ENCODE results near the gene LLCFC1. TPM values are rescaled to one million over a fixed set of nuclear protein-coding genes. Genes with fewer than 3 reads are reported as not detected.

Gene LLCFC1
- total and polyA plus RNA-seq, 10 donors: 0.18 TPM; not detected in 9

GRCh38 chr7:142963993-142964392 lies 24.7 kb downstream of the LLCFC1 start:
- intact Hi-C loops (cut with DNase I; ENCODE audit: low total_unique reads): no loop called here
- no peaks in the 10 kb centered on the region for H3K36me3 ChIP-seq
- WGBS, 5 donors: 88 to 100% (median 92%) methylated on average over 2 of the region's 2 CpGs
- no peak overlapping the region for H3K27ac ChIP-seq
- DNase-seq: no peak
- TF ChIP-seq CTCF (IDR thresholded peaks at IDR 0.05 in 8 of 11, conservative IDR thresholded peaks at IDR 0.05 in 3 of 11) (no peak), POLR2AphosphoS5 (IDR thresholded peaks at IDR 0.05) (no peak)
- no peaks in the 10 kb centered on the region for H3K4me1 ChIP-seq
- H3K4me3 ChIP-seq: no peak overlapping the region
- H3K9me3 ChIP-seq: no peaks in the 10 kb centered on the region
- peaks cover 0 to 33% (median 4%) of the 10 kb centered on the region in 7 donors for H3K27me3 ChIP-seq (replicated peaks in 1 of 7)

- no peak for DNase-seq
- 79 to 88% (median 83%) methylated on average over 6 of the region's 6 CpGs for WGBS, 5 donors
- H3K27ac ChIP-seq: no peak overlapping the region
- H3K36me3 ChIP-seq: no peaks in the 10 kb centered on the region
- H3K4me1 ChIP-seq: no peaks in the 10 kb centered on the region
- peaks cover 0 to 38% (median 4%) of the 10 kb centered on the region in 7 donors for H3K27me3 ChIP-seq (replicated peaks in 1 of 7)
- H3K9me3 ChIP-seq: no peaks in the 10 kb centered on the region
- intact Hi-C loops (cut with DNase I; ENCODE audit: low total_unique reads): no loop called here
- TF ChIP-seq POLR2A (IDR thresholded peaks at IDR 0.05): no peak
- no peak for TF ChIP-seq POLR2AphosphoS5 (IDR thresholded peaks at IDR 0.05)
- TF ChIP-seq CTCF (IDR thresholded peaks at IDR 0.05 in 8 of 11, conservative IDR thresholded peaks at IDR 0.05 in 3 of 11): no peak
- H3K4me3 ChIP-seq: no peak overlapping the region
Measured at GRCh38 chr7:142964502-142965246, 25.4 kb downstream of the LLCFC1 start.

- Histone ChIP-seq H3K4me3 (no peak overlapping the region), H3K27me3 (replicated peaks in 1 of 7) (peaks cover 0 to 36% (median 4%) of the 10 kb centered on the region in 7 donors), H3K27ac (no peak overlapping the region), H3K4me1 (no peaks in the 10 kb centered on the region), H3K36me3 (no peaks in the 10 kb centered on the region), H3K9me3 (peaks cover 0 to 3% (median 0%) of the 10 kb centered on the region in 8 donors)
- DNase-seq: no peak
- 56 to 67% (median 62%) methylated on average over 4 of the region's 4 CpGs for WGBS, 5 donors
- TF ChIP-seq POLR2A (IDR thresholded peaks at IDR 0.05): no peak
- TF ChIP-seq POLR2AphosphoS5 (IDR thresholded peaks at IDR 0.05): no peak
- no peak for TF ChIP-seq CTCF (IDR thresholded peaks at IDR 0.05 in 8 of 11, conservative IDR thresholded peaks at IDR 0.05 in 3 of 11)
- intact Hi-C loops (cut with DNase I; ENCODE audit: low total_unique reads): no loop called here
Measured at GRCh38 chr7:142968229-142968628, 28.9 kb downstream of the LLCFC1 start.

- TF ChIP-seq POLR2AphosphoS5 (IDR thresholded peaks at IDR 0.05): no peak
- no peak for TF ChIP-seq POLR2A (IDR thresholded peaks at IDR 0.05)
- no peak for TF ChIP-seq CTCF (IDR thresholded peaks at IDR 0.05 in 8 of 11, conservative IDR thresholded peaks at IDR 0.05 in 3 of 11)
- Histone ChIP-seq H3K27me3 (replicated peaks in 1 of 7) (peaks cover 0 to 26% (median 4%) of the 10 kb centered on the region in 7 donors), H3K4me3 (no peak overlapping the region), H3K27ac (no peak overlapping the region), H3K9me3 (peaks cover 0 to 4% (median 0%) of the 10 kb centered on the region in 8 donors), H3K4me1 (no peaks in the 10 kb centered on the region), H3K36me3 (no peaks in the 10 kb centered on the region)
- no peak for DNase-seq
- intact Hi-C loops (cut with DNase I; ENCODE audit: low total_unique reads): no loop called here
- 33 to 49% (median 40%) methylated on average over 4 of the region's 4 CpGs for WGBS, 5 donors
Measured at GRCh38 chr7:142969183-142969582, 29.9 kb downstream of the LLCFC1 start.
